OCI-LY1 (cell line): ENCODE measurements around the gene MAN1B1.

ENCODE experiments used
- EZH2 ChIP-seq: fragments of 200-600 bp; sonication (generic), shearing (Covaris generic); IDR thresholded peaks from 2 replicates; pipeline ENCODE4 v1.8.0; 2017; ENCODE audit warnings: borderline replicate concordance, mixed run types, mild to moderate bottlenecking, antibody characterized with exemption, low read length, moderate library complexity, mixed read lengths
- TF ChIP-seq, protein P1 (sequence below): fragments of 200-600 bp; sonication (generic), shearing (Covaris generic); IDR thresholded peaks from 2 replicates; pipeline ENCODE4 v1.5.1; 2017; ENCODE audit warnings: mild to moderate bottlenecking, antibody characterized with exemption, low read length, moderate library complexity, mixed read lengths

DNA sequence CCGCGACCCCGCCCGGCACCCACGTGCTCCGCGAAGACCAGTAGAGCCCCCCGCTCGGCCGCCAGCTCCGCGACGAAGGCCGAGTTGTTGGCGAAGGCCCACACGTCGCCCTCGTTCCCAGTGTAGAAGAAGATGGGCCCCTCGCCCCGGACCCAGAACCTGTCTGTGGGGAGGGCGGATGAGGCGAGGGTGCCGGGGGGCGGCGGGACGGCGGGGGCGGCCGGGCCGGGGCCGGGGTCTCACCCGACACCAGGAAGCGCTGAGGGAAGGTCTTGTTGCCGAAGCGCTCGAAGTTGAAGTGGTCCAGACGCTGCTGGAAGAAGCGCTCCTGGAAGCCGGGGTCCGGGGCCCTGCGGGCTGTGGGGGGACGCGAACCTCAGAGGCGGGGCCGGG lies 27.4 kb downstream of the MAN1B1 start:
- TF ChIP-seq, protein P1, sequence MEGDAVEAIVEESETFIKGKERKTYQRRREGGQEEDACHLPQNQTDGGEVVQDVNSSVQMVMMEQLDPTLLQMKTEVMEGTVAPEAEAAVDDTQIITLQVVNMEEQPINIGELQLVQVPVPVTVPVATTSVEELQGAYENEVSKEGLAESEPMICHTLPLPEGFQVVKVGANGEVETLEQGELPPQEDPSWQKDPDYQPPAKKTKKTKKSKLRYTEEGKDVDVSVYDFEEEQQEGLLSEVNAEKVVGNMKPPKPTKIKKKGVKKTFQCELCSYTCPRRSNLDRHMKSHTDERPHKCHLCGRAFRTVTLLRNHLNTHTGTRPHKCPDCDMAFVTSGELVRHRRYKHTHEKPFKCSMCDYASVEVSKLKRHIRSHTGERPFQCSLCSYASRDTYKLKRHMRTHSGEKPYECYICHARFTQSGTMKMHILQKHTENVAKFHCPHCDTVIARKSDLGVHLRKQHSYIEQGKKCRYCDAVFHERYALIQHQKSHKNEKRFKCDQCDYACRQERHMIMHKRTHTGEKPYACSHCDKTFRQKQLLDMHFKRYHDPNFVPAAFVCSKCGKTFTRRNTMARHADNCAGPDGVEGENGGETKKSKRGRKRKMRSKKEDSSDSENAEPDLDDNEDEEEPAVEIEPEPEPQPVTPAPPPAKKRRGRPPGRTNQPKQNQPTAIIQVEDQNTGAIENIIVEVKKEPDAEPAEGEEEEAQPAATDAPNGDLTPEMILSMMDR = no peak
- no peak for TF ChIP-seq EZH2
